Activated naive CD8-positive, alpha-beta T cell treated with anti-CD3 and anti-CD28 coated beads, Interleukin-2, amount 50 U/mL, for 16 hours (primary cell): Measurements from ENCODE around the gene SLC1A6.
"Not testable (repeated sequence)": the region's sequence is repeated elsewhere in the genome, so short reads cannot be mapped to it uniquely, and the experiment has no call there.

ENCODE experiments used
- DNase-seq: peaks from one replicate; pipeline ENCODE4 v3.0.0-alpha.2; 2020; ENCODE audit warnings: low read depth, low spot score

SLC1A6 gene

GRCh38 chr19:14957464-14957863 lies 22.2 kb downstream of the SLC1A6 start:
- DNase-seq, result no peak

- DNase-seq, result no peak
Observed at GRCh38 chr19:14954071-14954655, 25.5 kb downstream of the SLC1A6 start.

- DNase-seq, result no peak
Observed at GRCh38 chr19:14952767-14953166, 26.9 kb downstream of the SLC1A6 start.

- no peak for DNase-seq
Observed at GRCh38 chr19:14950421-14950820, 29.2 kb downstream of the SLC1A6 start.

- no peak for DNase-seq
Observed at GRCh38 chr19:14949876-14950275, 29.8 kb downstream of the SLC1A6 start.

GRCh38 chr19:14949413-14949812 lies 30.3 kb downstream of the SLC1A6 start:
- DNase-seq, result not testable (repeated sequence)

- DNase-seq, result no peak
Observed at GRCh38 chr19:14944456-14944855, 35.2 kb downstream of the SLC1A6 start.

GRCh38 chr19:14943601-14944000 lies 36.1 kb downstream of the SLC1A6 start:
- no peak for DNase-seq

GRCh38 chr19:14941189-14941588 lies 38.5 kb downstream of the SLC1A6 start, which contains the start of gene OR7C2:
TSS of gene OR7C2 (plus strand) at chr19:14941489. CDS start at chr19:14941489, 0 bp downstream.
- DNase-seq, result no peak

GRCh38 chr19:14940266-14940665 lies 39.4 kb downstream of the SLC1A6 start:
- no peak for DNase-seq

GRCh38 chr19:14933506-14933905 lies 46.2 kb downstream of the SLC1A6 start:
- DNase-seq, result no peak

- DNase-seq, result no peak
Observed at GRCh38 chr19:14916848-14917247, 62.8 kb downstream of the SLC1A6 start.

GRCh38 chr19:14915116-14915515 lies 64.5 kb downstream of the SLC1A6 start:
- DNase-seq, result no peak

GRCh38 chr19:14906711-14907110 lies 73.0 kb downstream of the SLC1A6 start:
- no peak for DNase-seq

GRCh38 chr19:14901675-14902260 lies 77.9 kb downstream of the SLC1A6 start:
- no peak for DNase-seq
